Inflammatory macrophage treated with lipopolysaccharide for 1 hour (primary cell): ENCODE data around the gene NCDN.

ENCODE experiments used
- DNase-seq, 2 donors: peaks; one replicate each; pipeline ENCODE4 v3.0.0-alpha.2; 2020 to 2022

NCDN gene

GRCh38 chr1:35555601-35556477 lies 1.8 kb upstream of the NCDN start:
- DNase-seq: no peak

DNA sequence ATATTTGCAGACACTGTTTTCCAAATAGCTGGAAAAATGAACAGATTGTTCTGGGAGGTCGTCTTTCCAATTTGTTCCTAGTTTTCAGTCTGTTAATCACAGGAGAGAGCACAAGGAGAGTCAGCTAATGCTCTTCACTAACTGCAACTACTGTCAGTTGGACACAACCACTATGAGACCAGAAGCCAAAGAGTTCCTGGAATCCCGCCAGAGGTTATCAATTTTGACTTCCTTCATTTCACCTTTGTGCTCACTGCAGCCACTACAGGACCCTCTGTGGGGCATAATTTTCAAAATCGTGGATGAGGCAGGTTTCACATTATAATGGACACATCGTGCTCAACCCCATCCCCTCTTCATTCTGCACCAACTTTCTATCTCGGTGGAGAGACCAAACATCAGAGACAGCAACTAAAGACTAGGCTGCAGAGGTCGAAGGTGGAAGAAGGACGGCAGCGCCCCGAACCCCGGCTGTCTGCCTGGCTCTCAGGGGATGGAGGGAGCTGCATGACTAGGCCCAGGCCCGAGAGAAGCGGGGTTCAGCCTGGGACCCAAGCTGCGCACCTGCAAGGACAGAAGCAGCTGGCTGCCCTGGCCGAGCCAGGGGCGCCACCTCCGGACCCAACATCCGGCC lies 998 bp upstream of the NCDN start:
- no peak for DNase-seq

DNA sequence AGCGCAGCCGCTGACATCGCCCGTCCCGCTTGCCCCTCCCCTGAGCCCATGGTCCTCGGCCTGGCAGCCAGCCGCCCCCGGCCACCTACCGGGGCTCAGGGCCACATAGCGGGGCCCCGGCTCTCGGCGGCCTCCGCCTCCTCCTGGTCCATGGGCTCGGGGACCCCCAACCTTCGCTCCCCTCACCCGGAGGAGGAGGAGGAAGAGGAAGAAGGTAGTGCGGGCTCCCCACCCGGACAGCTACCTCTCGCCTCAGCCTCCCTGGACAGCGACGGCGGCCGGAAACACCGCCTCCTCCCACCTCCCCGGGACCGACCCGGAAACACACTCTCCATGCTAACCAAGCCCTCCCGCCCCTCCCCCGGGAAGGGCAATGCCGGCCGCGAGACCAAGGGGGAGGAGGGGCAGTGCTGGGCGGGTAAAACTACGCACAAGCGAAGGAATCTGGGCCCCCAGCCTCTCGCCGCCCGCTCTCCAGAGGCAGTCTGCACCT lies 435 bp upstream of the NCDN start, which contains the start of gene KIAA0319L:
Gene KIAA0319L, minus strand, starts transcription at position 286 of the 493 bp plus-strand sequence. CDS start 2,912 bp downstream, outside the sequence.
- peak; percentile 29 to 71 for DNase-seq

DNA sequence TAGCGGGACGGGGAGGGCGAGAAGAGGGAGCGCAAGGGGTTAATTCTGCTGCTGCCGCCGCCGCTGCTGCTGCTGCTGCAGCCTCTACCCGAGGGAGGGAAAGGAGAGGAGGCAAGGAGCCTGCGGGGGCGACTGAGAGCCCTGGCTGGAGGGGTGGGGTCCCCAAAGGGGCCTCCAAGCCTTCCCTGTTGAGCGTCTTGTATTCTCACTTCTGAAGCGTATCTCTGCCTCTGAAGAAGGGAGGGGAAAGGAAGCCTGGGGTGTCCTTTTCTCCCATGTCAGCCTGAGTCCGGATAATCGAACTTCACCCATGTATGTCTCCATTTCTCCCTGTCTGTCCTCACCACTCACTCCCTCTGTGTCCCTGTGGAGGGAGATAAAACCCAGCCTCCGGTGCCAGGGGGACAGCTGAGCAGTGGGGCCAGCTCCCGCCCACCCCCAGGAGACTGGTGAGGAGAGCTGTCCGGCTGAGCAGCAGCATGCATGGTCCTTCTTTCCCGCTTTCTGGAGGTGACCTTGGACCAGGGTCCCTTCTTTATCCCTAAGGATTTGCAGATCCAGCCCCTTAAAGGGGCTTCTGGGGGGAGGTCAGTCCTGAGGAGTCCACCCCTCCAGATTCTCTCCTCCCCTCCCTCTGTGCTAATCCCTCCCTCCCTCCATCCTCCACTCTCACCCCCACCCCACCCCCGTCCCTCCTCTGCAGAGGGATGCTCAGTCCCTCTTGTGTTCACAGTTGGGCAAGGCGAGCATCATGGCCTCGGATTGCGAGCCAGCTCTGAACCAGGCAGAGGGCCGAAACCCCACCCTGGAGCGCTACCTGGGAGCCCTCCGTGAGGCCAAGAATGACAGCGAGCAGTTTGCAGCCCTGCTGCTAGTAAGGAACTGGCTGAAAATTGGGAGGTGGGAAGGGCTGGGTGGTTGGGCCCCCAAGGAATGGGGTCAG lies 1.0 kb downstream of the NCDN start:
- DNase-seq: no peak

DNA sequence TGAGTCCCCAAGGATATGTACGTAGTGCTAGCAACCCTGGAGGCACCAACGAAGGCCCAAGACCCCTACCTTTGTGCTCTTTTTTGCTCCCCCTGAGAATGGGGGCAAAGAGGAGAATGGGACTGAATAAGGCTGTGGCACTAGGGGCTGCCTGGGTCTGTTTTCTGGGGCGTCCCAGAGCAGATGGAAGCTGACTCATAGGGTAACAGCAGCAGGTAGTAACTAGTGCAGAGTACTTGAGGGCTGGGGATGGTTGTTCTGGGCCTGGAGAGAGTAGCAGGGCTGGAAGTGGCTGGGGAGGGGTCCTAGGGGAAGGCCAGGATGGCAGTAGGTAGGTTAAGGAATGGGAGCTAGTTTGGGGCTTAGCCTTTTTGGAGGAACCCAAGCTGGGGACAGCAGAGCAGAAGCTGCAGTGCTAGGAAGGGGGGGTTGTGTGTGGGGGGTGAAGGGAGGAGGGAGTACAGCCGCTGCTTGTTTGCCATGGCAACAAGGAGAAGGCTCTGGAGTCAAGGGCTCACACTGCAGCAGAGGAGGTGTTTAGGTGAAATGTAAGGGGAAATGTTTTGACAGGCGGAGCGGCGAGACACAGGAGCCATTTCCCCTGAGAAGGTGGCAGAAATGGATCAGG lies 1.8 kb downstream of the NCDN start:
- no peak for DNase-seq

- no peak for DNase-seq
These were observed 2.9 kb downstream of the NCDN start for GRCh38 chr1:35560256-35561225.

- DNase-seq: no peak
These were observed 3.8 kb downstream of the NCDN start for GRCh38 chr1:35561297-35561971.

DNA sequence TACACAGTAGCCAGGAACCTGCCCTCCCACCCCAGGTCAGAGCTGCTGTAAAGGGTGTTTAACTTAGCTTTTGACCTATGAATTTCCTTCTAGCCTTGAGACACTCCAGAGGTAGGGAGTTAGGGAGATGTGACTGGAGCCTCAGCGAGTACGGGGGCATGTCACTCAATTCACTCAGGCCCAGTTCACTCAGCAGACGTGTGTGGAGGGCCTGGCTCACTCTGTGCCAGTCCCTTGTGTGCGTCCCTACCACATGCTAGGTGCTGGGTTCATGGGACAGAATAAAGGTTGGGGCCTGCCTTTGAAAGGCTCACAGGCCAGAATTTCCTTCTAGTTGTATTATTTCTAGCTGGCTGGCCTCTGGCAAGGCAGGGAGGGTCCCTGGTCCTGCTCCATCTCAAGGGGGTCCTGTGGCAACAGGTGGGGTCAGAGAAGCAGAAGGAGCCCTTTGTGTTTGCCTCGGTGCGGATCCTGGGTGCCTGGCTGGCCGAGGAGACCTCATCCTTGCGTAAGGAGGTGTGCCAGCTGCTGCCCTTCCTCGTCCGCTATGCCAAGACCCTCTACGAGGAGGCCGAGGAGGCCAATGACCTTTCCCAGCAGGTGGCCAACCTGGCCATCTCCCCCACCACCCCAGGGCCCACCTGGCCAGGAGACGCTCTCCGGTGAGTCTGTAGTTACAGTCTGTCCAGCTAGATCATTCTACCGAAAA lies 4.5 kb downstream of the NCDN start:
- DNase-seq: no peak

- no peak for DNase-seq
These were observed 5.6 kb downstream of the NCDN start for GRCh38 chr1:35563166-35563565.

DNA sequence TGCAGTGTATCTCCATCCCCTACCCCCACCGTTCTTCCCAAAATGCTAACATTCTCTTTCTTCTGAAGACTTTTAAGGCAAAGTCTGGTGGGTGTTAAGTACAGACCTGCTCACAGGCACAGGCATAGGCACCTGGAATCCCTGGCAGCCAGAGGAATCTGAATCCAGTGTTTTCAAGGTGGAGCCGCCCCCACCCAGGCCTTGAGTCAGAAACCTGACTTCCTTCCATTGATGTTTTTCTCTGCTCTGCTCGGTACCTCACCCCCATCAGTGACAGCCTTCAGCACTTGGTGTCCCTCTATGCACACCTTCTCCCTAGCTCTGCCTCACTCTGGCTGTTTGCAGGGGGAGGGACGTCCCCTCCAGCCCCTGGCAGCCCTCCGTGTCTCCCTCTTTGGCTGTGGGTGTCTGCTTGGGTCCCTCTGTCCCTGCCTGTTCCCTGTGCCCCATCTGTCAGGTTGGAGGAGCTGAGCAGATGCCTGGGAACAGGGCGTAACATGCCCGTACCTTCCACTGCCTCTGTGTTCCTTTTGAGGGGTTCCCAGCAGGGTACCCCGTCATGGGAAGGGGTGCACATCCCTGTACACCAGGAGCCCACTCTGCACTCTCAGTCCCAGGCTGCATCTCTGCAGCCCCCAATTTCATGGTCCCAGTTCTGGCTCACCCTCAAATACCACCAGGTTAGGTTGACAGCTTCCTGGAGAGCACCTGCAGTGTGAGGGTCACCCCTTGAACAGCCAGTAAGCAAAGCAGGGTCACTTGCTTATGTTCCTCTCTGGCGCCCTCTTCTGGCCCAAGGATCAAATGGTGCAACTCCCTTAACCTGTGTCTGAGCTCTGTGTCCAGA lies 6.7 kb downstream of the NCDN start:
- peak; percentile 48 to 87 for DNase-seq

DNA sequence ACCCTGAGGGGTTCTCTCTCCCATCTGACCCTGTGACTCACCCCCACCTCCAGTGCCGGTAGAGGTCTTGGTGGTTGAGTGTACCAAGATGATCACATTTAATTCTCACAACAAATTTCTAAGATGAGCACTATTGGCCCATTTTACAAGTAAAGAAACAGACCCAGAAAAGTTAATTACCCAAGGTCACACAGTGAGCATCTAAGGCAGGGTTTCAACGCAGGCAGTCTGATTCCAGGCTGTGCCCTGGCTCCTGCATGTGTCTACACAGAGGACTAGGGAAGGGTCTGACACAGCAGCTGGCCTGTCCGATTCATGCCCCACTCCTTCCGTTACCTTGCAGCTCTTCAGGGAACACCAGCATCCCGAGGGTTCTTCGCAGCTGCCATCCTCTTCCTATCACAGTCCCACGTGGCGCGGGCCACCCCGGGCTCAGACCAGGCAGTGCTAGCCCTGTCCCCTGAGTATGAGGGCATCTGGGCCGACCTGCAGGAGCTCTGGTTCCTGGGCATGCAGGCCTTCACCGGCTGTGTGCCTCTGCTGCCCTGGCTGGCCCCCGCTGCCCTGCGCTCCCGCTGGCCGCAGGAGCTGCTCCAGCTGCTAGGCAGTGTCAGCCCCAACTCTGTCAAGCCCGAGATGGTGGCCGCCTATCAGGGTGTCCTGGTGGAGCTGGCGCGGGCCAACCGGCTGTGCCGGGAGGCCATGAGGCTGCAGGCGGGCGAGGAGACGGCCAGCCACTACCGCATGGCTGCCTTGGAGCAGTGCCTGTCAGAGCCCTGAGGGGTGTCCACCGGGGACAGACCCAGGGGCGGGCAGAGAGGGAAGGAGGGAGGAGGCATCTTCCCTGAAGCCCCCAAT lies 7.5 kb downstream of the NCDN start:
- DNase-seq: no peak

DNA sequence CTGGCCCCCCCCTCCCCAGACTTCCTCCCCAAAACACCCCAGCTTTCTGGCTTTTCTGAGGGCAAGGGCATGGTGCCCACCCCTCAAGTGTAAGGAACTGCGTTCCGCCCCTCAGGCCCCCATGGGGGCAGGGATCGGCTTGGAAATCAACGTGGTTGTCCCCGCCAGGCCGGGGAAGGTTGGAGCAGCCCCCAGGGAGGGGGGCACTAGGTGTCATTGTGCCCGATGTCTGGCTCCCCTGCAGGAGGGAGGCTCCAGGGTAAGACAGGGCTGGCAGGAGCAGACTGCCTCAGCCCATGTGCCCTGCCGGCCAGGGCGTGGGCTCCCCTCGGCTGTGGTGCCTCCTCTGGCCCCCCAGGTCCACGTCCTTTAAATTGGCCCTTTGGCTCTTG lies 8.1 kb downstream of the NCDN start:
- no peak for DNase-seq

DNA sequence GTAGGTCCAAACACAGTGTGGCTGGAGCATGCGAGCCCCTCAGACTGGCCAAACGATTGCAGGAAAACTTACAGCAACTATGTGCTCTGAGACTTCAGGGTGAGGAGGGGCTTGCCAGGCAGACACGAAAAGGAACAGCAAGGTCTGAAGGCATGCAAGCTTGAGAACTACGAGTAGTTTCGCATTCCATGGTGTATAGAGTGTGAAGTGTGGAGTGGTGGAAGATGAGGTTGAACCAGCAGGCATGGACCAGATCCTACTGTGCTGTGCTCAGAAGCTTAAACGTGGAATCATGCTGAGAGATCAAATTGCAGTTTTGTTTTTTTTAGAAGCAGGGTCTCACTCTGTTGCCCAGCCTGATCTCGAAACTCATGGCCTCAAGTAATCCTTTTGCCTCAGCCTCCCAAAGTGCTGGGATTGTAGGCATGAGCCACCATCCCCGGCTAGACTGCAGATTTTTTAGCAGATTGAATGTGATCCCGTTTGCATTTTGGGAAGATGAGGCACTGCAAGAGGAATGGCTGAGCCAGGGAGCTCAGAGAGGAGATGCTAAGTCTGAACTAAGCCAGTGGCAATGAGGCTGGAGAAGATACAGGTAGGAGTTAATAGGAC lies 10.5 kb downstream of the NCDN start:
- DNase-seq: no peak

- peak; percentile 37 to 86 for DNase-seq
These were observed 11.4 kb downstream of the NCDN start for GRCh38 chr1:35568975-35569395.

- DNase-seq: no peak
These were observed 12.3 kb downstream of the NCDN start for GRCh38 chr1:35569936-35570335.

DNA sequence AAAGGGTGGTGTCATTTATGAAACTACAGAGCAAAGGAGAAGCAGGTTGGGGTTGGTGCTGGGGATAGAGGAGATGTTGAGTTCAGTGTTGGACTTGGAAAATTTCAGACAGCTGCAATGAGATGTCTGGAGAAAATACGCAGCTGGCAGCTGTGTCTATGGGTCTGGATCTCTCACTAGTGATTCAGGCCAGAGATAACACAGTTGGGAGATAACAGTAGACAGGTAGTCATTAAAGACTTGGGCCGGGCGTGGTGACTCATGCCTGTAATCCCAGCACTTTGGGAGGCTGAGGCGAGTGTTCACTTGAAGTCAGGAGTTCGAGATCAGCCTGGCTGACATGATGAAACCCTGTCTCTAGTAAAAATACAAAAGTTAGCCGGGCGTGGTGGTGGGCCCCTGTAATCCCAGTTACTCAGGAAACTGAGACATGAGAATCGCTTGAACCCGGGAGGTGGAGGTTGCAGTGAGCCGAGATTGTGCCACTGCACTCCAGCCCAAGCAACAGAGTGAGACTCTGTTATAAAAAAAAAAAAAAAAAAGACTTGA lies 13.1 kb downstream of the NCDN start:
- no peak for DNase-seq

GRCh38 chr1:35571263-35571662 lies 13.7 kb downstream of the NCDN start:
- DNase-seq: no peak
